HG03439 (cell line): ENCODE measurements around the gene PADI2.
A peak's percentile ranks its signal among the peaks of the same experiment; 100 is the strongest.

ENCODE experiments used
- ATAC-seq: cut with Tn5 transposase; IDR thresholded peaks from one replicate; pipeline ENCODE4 v1.9.1; 2021; ENCODE audit warnings: mild to moderate bottlenecking, moderate library complexity; ENCODE audit not compliant: unreplicated experiment

The PADI2 gene

GRCh38 chr1:17059391-17060305 is 59.6 kb downstream of the PADI2 start:
- ATAC-seq = peak; percentile 75

GRCh38 chr1:17056551-17056950 is 62.7 kb downstream of the PADI2 start:
- no peak for ATAC-seq

DNA sequence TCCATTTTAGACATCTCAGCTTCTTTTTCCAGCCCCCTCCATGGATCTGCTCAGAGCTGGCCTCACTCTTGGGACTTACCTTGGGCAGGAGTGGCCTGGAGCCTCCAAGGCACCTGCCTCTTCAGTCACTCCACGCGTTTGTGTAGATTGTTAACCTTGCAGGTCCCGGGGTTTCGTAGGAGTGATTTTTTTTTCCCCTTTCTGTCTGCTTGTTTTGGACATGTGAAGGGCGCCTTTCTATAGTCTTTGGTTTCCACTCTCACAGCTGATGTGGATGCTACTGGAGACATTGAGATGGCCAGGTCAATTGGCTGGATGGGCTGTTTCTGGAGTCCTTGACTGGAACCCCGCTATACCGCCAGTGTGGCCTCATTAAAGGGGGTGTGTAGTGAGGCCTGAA is 63.5 kb downstream of the PADI2 start:
- no peak for ATAC-seq

DNA sequence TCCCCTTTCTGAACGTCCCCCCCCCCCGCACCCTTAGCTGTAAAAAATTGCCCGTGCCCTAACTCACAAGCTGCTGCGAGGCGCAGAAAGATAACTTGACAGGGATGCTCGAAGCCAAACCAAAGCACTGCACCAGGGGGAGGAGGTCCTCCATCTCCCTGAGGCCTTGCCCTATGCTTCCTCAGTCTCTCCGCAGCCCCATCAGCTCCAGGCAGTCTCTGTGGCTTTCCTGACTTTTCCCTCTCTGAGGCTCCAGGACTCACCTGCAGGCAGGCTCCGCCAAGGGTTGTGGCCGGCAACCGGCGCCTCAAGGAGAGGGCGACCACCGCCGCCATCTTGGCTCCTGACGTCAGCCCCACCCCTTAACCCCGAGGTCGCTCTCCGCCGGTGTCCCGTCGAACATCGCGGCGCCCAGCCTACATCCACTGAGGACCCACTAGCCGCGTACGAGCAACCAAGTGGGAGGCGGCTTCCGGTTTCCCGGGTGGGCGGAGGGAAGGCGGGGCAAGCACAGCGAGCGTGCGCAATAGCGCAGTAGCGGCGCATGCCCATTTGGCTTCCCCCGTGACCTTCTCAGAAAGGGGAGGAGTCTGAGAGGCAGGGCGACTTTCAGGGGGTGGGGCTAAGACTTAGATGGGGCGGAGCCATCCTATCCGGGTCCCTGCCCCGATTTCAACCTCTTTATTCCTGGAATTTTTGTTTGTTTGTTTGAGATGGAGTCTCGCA is 65.4 kb downstream of the PADI2 start, which contains the start of gene SDHB:
SDHB (minus strand) TSS at position 348 of the 726 bp plus-strand sequence; CDS start at position 335, 13 bp downstream.
- peak; percentile 99 for ATAC-seq

DNA sequence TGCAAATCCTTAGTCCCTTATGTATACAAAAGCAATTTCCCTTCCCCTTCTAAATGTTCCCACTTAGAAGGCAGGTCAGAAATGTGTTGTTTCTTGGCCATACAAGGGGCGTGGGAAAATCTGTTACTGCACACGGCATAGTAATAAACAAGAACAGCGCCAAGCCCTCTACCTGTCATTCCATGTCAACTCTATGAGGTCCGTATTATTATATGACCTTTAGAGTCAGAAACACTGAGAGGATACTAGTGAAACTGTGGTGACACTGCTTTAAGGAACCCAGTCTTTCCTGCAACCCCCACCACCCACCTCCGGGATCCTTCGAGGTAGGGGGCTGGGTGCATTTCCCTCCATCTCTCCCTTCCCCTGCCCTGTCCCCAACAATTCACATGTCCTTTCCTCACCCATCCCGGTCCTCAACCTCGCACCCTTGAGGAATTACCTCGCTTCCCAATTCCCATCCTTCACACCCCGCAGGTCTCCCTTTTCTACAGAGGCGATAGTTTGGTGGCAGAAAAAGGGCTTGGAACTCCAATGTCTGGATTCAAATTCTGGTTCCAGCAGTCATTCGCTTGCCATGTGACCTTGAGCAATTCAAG is 66.1 kb downstream of the PADI2 start:
- ATAC-seq = no peak

- no peak for ATAC-seq
Measured at GRCh38 chr1:17052641-17053040, 66.6 kb downstream of the PADI2 start.

- ATAC-seq = no peak
Measured at GRCh38 chr1:17052038-17052437, 67.2 kb downstream of the PADI2 start.

DNA sequence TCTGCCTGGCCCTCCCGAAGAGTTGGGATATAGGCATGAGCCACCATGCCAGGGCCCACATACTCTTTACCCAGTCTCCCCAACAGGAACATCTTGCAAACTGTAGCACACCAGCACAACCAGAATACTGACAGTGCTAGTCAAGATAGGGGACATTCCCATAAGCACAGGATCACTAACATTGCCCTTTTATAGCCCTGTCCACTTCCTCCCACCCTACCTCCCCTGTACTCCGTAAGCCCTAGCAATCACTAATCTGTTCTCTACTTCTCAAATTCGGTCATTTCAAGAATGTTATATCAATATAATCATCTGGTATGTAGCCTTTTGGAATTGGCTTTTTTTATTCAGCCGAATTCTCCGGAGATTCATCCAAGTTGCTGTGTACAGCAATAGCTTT is 71.3 kb downstream of the PADI2 start:
- ATAC-seq = no peak

- no peak for ATAC-seq
Measured at GRCh38 chr1:17046334-17046657, 73.0 kb downstream of the PADI2 start.

- no peak for ATAC-seq
Measured at GRCh38 chr1:17045634-17046333, 73.5 kb downstream of the PADI2 start.

DNA sequence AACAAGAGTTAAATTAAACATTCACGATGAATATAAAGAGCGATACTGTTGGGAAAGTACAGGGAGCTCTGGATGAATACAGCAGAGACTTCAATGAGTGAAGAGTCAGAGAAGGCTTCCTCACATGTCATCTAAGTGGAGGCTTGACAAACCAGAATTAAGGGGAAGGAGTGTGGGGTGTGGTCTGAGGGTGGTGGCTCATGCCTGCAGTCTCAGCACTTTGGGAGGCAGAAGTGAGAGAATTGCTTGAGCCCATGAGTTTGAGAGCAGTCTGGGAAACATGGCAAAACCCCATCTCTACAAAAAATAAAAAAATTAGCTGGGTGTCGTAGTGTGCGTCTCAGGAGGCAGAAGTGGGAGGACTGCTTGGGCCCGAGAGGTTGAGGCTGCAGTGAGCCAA is 74.1 kb downstream of the PADI2 start:
- no peak for ATAC-seq

GRCh38 chr1:17043676-17044075 is 75.6 kb downstream of the PADI2 start:
- no peak for ATAC-seq

- ATAC-seq = no peak
Measured at GRCh38 chr1:17040135-17040534, 79.1 kb downstream of the PADI2 start.

- no peak for ATAC-seq
Measured at GRCh38 chr1:17039522-17039921, 79.7 kb downstream of the PADI2 start.

DNA sequence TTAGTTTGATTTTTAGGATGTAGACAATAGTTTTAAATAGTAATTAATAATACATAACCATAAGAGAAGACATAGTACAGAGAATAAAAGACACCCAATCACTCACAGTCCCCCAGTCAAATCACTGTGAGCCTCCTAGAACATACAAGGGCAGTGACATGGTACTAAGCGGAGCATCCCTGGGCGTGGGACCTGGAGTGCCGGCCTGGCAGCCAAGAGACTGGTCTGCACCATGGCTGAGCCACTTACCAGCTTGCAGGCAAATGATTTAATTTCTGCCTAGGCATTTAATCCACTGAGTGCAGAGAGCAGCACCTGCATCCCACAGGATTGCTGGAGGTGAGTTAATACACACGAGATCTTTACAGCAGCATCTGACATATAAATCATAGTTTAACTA is 85.8 kb downstream of the PADI2 start:
- no peak for ATAC-seq

- ATAC-seq = no peak
Measured at GRCh38 chr1:17032741-17033140, 86.5 kb downstream of the PADI2 start.

- no peak for ATAC-seq
Measured at GRCh38 chr1:17031436-17031835, 87.8 kb downstream of the PADI2 start.

- no peak for ATAC-seq
Measured at GRCh38 chr1:17030206-17030605, 89.0 kb downstream of the PADI2 start.

DNA sequence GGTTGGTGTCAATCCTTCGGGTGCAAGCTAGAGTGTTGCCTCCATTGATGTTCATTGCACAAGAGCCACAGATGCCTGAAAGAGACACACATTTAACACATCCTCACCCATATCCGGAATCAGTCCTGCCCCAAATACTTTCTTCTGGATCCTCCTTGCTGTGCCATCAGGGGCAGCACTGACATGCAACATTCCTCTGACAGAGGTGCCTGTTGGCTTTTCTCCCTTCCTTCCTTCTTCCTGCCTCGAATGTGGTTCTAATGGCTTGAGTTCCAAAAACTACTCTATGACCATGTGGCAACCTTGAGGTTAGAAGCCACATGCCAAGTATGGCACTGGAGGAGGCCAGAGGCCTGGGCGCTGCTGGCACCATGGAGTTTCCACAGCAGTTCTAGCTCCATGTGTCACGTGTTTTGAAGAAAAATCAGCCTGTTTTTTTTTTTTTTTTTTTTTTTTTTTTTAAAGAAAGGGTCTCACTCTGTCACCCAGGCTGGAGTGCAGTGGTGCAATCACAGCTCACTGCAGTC is 90.5 kb downstream of the PADI2 start:
- no peak for ATAC-seq

GRCh38 chr1:17027900-17028299 is 91.4 kb downstream of the PADI2 start:
- no peak for ATAC-seq

- ATAC-seq = no peak
Measured at GRCh38 chr1:17027403-17027802, 91.8 kb downstream of the PADI2 start.
